HG03521 (cell line): Measurements from ENCODE around the gene NDST1.
"Not testable (repeated sequence)": the region's sequence is repeated elsewhere in the genome, so short reads cannot be mapped to it uniquely, and the experiment has no call there.

Experiments
- ATAC-seq: cut with Tn5 transposase; IDR thresholded peaks from one replicate; pipeline ENCODE4 v1.9.1; 2021; ENCODE audit warnings: mild to moderate bottlenecking, moderate library complexity; ENCODE audit not compliant: unreplicated experiment

NDST1 gene

GRCh38 chr5:150506571-150507473 is 1.1 kb upstream of the NDST1 start:
- no peak for ATAC-seq

- no peak for ATAC-seq
These were observed 328 bp downstream of the NDST1 start for GRCh38 chr5:150508277-150508640.

GRCh38 chr5:150508828-150509227 is 897 bp downstream of the NDST1 start:
- no peak for ATAC-seq

DNA sequence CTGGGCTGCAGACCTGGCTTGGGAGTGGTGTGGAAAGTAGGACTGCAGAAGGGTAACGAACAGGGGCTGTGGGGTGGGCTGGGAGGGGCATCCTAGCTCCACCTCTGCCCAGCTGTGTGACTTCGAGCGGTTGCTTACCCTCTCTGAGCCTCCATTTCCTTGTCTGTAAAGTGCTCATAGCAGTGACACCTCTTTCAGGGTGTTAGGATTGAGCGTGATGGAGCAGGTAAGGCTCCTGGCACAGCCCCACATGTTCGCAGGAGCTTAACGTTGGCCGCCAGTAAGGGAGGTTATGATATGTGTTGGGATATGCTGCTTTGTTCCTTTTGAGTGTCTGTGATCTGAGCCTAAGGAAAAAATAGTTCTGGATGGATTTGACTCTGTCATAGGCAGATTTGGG is 2.1 kb downstream of the NDST1 start:
- no peak for ATAC-seq

GRCh38 chr5:150510460-150511263 is 2.7 kb downstream of the NDST1 start:
- ATAC-seq = no peak

- no peak for ATAC-seq
These were observed 3.8 kb downstream of the NDST1 start for GRCh38 chr5:150511578-150512367.

GRCh38 chr5:150512368-150512747 is 4.4 kb downstream of the NDST1 start:
- ATAC-seq = no peak

DNA sequence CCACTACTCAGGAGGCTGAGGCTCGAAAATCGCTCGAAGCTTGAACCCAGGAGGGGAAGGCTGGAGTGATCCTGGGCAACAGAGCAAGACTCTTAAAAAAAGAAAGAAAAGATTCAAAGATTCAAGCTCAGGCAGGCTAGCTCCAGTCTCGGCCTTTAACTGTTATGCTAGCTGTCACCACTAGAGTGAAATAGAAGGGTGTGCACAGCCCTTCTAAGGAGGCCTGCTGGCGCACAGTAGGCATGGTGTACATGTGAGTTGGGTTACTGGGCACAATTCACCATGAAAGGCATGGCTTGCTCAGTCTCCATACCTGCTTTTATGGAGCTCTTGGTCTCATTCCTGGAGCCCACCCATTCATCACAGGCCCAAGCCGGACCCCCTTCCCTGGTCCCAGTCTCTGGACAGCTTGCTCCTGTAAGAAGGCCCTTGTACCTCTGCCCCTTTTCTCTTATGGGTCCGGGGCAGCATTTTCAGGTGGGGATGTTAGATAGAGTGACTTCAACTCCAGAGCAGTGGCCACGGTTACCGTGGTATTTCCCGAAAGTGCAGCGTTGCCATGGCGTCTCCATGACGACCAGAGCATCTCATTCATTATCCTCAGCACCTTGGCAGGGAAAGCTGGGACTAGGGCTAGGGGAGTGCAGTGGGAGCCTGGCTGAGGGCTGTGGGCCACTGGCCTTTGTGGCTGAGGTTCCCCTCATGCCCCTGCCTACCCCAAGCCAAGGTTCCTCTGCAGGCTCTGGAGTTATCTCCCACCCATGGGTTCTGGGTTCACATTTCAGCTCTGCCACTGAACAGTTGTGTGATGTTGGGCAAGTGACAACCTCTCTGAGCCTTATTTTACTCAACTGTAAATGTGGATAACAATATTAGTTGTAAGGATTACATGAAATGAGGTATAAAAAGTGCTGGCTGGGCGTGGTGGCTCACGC is 5.7 kb downstream of the NDST1 start:
- ATAC-seq = no peak

- no peak for ATAC-seq
These were observed 6.8 kb downstream of the NDST1 start for GRCh38 chr5:150514708-150515211.

DNA sequence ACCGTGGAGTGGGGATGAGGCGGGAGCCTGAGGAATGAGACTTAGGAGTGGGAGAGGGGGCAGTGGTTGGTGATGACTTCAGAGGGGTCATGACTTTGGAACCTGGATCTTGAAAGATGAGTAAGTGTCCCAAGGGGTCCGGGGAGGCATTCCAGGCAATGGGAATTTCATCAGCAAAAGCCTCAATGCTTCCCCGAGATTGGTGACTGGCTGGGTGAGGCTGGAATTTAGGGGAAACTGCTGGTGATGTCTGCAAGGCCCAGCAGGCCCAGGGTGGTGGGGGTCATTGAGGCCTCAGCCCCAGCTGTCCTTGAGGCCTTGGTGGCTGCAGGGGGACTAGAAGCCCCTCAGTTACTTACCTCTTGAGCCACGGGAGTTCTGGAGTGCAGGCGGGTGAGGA is 7.5 kb downstream of the NDST1 start:
- ATAC-seq = no peak

GRCh38 chr5:150516011-150516410 is 8.1 kb downstream of the NDST1 start:
- no peak for ATAC-seq

GRCh38 chr5:150517272-150518152 is 9.6 kb downstream of the NDST1 start:
- no peak for ATAC-seq

DNA sequence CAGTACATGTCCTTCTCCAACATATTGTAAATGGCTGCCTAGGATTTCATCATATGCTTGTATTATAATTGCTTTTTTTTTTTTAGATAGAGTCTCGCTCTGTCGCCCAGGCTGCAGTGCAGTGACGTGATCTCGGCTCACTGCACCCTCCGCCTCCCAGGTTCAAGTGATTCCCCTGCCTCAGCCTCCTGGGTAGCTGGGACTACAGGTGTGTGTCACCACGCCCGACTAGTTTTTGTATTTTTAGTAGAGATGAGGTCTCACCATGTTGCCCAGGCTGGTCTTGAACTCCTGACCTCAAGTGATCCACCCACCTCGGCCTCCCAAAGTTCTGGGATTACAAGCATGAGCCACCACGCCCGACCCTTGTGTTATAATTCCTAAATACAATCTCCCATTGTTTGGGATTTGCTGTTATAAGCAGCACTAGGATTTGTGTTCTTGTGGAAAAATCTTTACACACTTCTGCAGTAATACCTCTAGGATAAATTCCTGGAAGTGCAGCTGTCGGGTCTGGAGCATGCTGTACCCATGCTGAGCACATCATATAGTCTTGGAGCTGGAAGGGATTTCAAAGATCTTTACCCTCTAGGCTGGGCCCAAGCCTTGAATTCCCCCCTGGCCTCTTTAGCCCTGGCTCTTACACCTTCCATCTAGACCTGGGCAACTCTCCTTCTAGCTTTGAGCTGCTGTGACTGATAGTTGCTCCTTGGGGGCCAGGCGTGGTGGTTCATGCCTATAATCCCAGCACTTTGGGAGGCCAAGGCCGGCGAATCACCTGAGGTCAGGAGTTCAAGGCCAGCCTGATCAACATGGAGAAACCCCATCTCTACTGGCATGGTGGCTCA is 11.0 kb downstream of the NDST1 start:
- ATAC-seq = not testable (repeated sequence)

- no peak for ATAC-seq
These were observed 11.6 kb downstream of the NDST1 start for GRCh38 chr5:150519560-150519945.

DNA sequence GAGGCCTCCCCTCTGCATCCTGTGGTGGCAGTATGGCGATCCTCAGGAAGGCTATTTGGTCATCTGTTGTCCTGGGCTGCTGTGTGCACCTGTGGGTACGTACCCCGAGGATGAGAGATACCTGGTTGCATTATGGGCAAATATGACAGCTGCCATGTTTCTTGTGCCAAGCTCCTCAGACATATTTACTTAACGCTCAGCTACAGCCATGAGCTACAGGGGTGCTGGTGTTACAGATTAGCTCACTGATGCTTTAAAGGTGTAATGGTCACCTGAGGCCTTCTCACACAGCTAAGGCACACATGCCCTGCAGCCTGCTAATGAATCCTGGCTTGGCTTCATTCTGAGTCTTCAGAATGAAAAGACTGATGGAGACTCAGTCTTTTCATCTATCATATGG is 12.0 kb downstream of the NDST1 start:
- no peak for ATAC-seq

DNA sequence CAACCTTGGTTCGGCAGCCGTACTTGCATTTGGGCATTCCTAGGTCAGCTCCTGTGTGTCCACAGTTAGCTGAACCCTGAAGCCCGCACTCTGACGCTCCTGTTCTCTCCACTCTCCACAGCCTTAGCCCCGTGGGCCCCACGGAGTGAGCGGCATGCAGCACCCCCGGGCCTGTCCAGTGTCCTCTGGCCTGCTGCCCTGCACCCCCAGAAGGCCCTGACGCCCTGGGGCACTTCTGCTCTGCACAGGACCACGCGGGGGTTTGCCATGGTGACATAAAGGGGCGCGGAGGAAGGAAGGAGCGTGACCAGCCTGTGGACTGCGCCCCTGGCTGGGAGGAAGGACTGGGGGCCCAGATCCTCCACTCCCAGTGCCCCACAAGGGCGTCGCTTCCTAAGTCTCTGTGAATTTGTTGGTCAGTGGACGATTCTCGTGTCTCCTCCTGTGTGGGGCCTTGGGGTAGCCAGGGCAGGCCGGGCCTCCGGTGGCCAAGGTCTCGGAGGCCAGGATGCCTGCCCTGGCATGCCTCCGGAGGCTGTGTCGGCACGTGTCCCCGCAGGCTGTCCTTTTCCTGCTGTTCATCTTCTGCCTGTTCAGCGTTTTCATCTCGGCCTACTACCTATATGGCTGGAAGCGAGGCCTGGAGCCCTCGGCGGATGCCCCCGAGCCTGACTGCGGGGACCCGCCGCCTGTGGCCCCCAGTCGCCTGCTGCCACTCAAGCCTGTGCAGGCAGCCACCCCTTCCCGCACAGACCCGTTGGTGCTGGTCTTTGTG is 13.0 kb downstream of the NDST1 start:
- no peak for ATAC-seq

- no peak for ATAC-seq
These were observed 13.5 kb downstream of the NDST1 start for GRCh38 chr5:150521522-150521817.
